ENCODE measurements around the gene LAD1. TPM values are rescaled to one million over a fixed set of nuclear protein-coding genes. Genes with fewer than 3 reads are reported as not detected.

The LAD1 gene
- total RNA-seq, 1 experiment from 2014 or later, result not detected

- Histone ChIP-seq H3K27me3 (no peaks in the 10 kb centered on the region), H3K4me3 (no peak overlapping the region), H3K36me3 (no peaks in the 10 kb centered on the region), H3K9me3 (no peaks in the 10 kb centered on the region)
- DNase-seq, result no peak
Observed at GRCh38 chr1:201350884-201351283, 48.2 kb downstream of the LAD1 start.

GRCh38 chr1:201350361-201350725 is 48.8 kb downstream of the LAD1 start:
- H3K27me3 ChIP-seq, result no peaks in the 10 kb centered on the region

GRCh38 chr1:201349092-201349491 is 50.0 kb downstream of the LAD1 start:
- Histone ChIP-seq H3K36me3 (no peaks in the 10 kb centered on the region), H3K9me3 (no peaks in the 10 kb centered on the region), H3K27me3 (no peaks in the 10 kb centered on the region), H3K4me3 (no peak overlapping the region)
- DNase-seq, result no peak

More at GRCh38 chr1:201350361-201350725, 48.8 kb downstream of the LAD1 start:
- DNase-seq, result no peak
- Histone ChIP-seq H3K36me3 (no peaks in the 10 kb centered on the region), H3K9me3 (no peaks in the 10 kb centered on the region), H3K4me3 (no peak overlapping the region)

- Histone ChIP-seq H3K27me3 (no peaks in the 10 kb centered on the region), H3K9me3 (no peaks in the 10 kb centered on the region), H3K4me3 (no peak overlapping the region), H3K36me3 (no peaks in the 10 kb centered on the region)
- DNase-seq, result peak; percentile 62
Observed at GRCh38 chr1:201348211-201348566, 50.9 kb downstream of the LAD1 start.

GRCh38 chr1:201347498-201348210 is 51.5 kb downstream of the LAD1 start:
- no peak for DNase-seq
- no peaks in the 10 kb centered on the region for H3K27me3 ChIP-seq
- H3K9me3 ChIP-seq, result no peaks in the 10 kb centered on the region
- H3K36me3 ChIP-seq, result no peaks in the 10 kb centered on the region
- H3K4me3 ChIP-seq, result no peak overlapping the region

- no peaks in the 10 kb centered on the region for H3K27me3 ChIP-seq
- DNase-seq, result no peak
- H3K9me3 ChIP-seq, result no peaks in the 10 kb centered on the region
- H3K4me3 ChIP-seq, result no peak overlapping the region
- no peaks in the 10 kb centered on the region for H3K36me3 ChIP-seq
Observed at GRCh38 chr1:201346987-201347386, 52.1 kb downstream of the LAD1 start.

GRCh38 chr1:201346337-201346939 is 52.7 kb downstream of the LAD1 start:
- H3K9me3 ChIP-seq, result no peaks in the 10 kb centered on the region
- no peaks in the 10 kb centered on the region for H3K36me3 ChIP-seq
- no peak overlapping the region for H3K4me3 ChIP-seq
- H3K27me3 ChIP-seq, result no peaks in the 10 kb centered on the region
- peak; percentile 57 for DNase-seq

GRCh38 chr1:201345081-201345355 is 54.1 kb downstream of the LAD1 start:
- Histone ChIP-seq H3K4me3 (no peak overlapping the region), H3K27me3 (no peaks in the 10 kb centered on the region), H3K9me3 (no peaks in the 10 kb centered on the region; the same call in 1 of the 2 replicates), H3K36me3 (no peaks in the 10 kb centered on the region)
- DNase-seq, result no peak

GRCh38 chr1:201344206-201345080 is 54.7 kb downstream of the LAD1 start:
- H3K27me3 ChIP-seq, result no peaks in the 10 kb centered on the region
- DNase-seq, result no peak

GRCh38 chr1:201341377-201341776 is 57.7 kb downstream of the LAD1 start:
- Histone ChIP-seq H3K4me3 (no peak overlapping the region), H3K36me3 (no peaks in the 10 kb centered on the region), H3K27me3 (no peaks in the 10 kb centered on the region), H3K9me3 (no peaks in the 10 kb centered on the region; the same call in 1 of the 2 replicates)
- no peak for DNase-seq

More at GRCh38 chr1:201344206-201345080, 54.7 kb downstream of the LAD1 start:
- Histone ChIP-seq H3K4me3 (no peak overlapping the region), H3K9me3 (no peaks in the 10 kb centered on the region; the same call in 1 of the 2 replicates), H3K36me3 (no peaks in the 10 kb centered on the region)

- Histone ChIP-seq H3K27me3 (no peaks in the 10 kb centered on the region), H3K4me3 (no peak overlapping the region)
- no peak for DNase-seq
Observed at GRCh38 chr1:201336711-201337450, 62.2 kb downstream of the LAD1 start.

GRCh38 chr1:201335901-201336300 is 63.2 kb downstream of the LAD1 start:
- H3K4me3 ChIP-seq, result no peak overlapping the region
- no peaks in the 10 kb centered on the region for H3K27me3 ChIP-seq
- no peaks in the 10 kb centered on the region; the same call in 1 of the 2 replicates for H3K9me3 ChIP-seq
- H3K36me3 ChIP-seq, result no peaks in the 10 kb centered on the region
- DNase-seq, result no peak

More at GRCh38 chr1:201336711-201337450, 62.2 kb downstream of the LAD1 start:
- H3K9me3 ChIP-seq, result no peaks in the 10 kb centered on the region; the same call in 1 of the 2 replicates
- no peaks in the 10 kb centered on the region for H3K36me3 ChIP-seq

- Histone ChIP-seq H3K9me3 (no peaks in the 10 kb centered on the region), H3K36me3 (no peaks in the 10 kb centered on the region), H3K4me3 (no peak overlapping the region), H3K27me3 (no peaks in the 10 kb centered on the region)
- no peak for DNase-seq
Observed at GRCh38 chr1:201335174-201335870, 63.8 kb downstream of the LAD1 start.

- no peak for DNase-seq
- Histone ChIP-seq H3K36me3 (no peaks in the 10 kb centered on the region), H3K4me3 (no peak overlapping the region), H3K9me3 (no peaks in the 10 kb centered on the region), H3K27me3 (no peaks in the 10 kb centered on the region)
Observed at GRCh38 chr1:201334325-201335173, 64.6 kb downstream of the LAD1 start.

- no peaks in the 10 kb centered on the region for H3K27me3 ChIP-seq
- no peaks in the 10 kb centered on the region for H3K36me3 ChIP-seq
- no peak for DNase-seq
- no peak overlapping the region for H3K4me3 ChIP-seq
- no peaks in the 10 kb centered on the region for H3K9me3 ChIP-seq
Observed at GRCh38 chr1:201332616-201333335, 66.3 kb downstream of the LAD1 start.
